GM18517 (cell line): ENCODE measurements around the gene KCNH5.
"Not testable (repeated sequence)": the region's sequence is repeated elsewhere in the genome, so short reads cannot be mapped to it uniquely, and the experiment has no call there.

Experiments
- ATAC-seq: cut with Tn5 transposase; IDR thresholded peaks from one replicate; pipeline ENCODE4 v1.9.1; 2021; ENCODE audit warnings: mild to moderate bottlenecking, moderate library complexity; ENCODE audit not compliant: unreplicated experiment

KCNH5 gene

DNA sequence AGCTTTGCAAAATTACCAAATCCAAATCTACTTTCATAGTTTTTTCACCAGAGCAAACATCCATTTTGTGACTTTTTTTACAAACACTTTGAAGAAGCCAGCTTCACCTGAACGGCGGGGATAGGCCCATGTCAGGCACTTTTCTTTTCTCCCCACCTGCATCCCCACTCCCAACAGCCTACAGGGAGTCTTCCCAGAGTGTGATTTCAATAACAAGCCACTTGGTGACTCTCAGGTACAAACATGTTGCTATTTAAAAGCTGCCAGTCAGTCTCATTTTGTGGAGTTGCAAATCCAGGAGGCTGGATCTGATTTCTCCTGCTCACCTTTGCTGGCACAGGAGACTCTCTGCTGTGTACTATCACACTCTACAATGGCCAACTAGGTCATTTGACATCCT is 285.5 kb downstream of the KCNH5 start:
- ATAC-seq, result no peak

DNA sequence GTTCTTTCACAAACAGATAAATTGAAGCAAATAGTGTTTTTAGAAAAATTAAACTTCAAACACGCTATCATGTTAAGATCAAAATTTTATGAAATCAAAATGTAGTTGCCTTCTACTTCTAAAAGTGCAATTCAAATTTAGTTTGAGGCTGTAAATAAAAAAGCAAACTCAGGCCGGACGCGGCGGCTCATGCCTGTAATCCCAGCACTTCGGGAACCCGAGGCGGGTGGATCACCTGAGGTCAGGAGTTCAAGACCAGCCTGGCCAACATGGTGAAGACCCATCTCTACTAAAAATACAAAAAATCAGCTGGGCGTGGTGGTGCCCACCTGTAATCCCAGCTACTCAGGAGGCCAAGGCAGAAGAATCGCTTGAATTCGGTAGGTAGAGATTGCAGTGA is 298.4 kb downstream of the KCNH5 start:
- ATAC-seq, result not testable (repeated sequence)

DNA sequence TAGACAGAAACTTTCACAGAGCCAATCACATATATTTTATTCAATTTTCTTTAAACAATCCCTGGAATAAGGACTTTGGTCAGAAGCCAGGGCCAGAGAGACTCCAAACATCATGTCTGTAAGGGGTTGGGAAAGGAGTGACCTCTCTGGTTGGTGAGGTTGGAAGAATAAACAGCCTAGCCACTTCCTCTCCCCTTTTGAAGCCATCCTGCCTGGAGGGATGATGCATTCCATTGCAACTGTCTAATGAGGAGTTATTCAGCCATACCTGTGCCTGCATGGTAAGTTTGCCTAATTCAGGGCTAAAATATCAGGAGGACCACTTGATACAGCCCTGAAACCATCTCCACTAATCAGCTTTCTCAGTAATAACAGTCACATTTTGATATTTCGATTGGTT is 299.8 kb downstream of the KCNH5 start:
- no peak for ATAC-seq

DNA sequence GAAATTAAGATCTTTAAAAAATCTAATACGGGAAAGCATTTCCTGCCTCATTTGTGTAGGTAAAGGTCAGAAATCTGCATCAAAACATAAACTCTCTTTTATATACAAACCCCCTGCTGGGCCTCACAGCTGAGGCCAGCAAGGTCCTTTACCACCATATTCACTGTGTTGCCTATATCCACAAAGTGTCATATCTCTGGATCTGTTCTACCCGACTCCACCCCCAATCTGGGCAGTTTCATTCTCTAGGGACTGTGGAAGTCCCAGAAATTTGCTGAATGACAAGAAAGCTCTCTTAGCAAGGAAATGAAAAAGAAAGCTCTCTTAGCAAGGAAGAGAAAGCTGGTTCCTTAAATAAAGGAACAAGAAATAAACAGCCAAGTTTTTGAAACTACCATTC is 301.7 kb downstream of the KCNH5 start:
- ATAC-seq, result no peak

DNA sequence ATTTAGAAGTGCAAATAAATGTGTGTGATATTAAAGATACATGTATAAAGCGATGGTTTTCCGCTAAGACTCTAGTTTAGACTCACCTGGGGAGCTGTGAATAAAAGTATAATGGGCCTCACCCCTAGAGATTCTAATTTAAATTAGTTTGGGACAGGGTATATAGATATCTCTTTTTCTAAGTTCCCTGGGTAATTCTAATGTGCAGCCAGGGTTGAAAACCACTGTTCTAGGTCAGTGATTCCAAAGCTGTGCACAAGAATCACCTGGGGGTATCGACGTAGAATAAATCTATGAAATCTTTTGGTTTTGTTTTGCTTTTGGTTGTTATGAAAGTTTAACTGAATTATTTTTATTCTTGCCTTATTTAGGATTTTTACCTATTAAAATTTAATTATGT is 302.1 kb downstream of the KCNH5 start:
- no peak for ATAC-seq

DNA sequence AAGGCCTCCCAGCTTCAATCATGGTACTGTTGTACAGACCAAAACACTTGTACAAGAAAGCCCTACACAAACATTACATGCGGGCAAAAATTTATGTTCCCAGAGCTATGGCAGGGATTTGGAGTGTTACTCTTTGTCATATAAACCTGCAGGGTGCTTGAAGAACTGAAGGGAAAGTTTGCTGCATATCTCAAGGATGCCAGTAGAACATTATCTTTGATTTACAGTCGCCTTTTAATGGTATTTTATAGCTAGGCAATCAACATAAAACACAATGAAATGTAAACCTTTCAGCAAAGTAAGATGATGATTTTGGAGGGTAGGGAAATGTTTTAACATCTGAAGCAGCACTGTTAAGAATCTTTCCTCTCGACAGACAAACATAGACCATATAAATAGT is 305.6 kb downstream of the KCNH5 start:
- ATAC-seq, result no peak

DNA sequence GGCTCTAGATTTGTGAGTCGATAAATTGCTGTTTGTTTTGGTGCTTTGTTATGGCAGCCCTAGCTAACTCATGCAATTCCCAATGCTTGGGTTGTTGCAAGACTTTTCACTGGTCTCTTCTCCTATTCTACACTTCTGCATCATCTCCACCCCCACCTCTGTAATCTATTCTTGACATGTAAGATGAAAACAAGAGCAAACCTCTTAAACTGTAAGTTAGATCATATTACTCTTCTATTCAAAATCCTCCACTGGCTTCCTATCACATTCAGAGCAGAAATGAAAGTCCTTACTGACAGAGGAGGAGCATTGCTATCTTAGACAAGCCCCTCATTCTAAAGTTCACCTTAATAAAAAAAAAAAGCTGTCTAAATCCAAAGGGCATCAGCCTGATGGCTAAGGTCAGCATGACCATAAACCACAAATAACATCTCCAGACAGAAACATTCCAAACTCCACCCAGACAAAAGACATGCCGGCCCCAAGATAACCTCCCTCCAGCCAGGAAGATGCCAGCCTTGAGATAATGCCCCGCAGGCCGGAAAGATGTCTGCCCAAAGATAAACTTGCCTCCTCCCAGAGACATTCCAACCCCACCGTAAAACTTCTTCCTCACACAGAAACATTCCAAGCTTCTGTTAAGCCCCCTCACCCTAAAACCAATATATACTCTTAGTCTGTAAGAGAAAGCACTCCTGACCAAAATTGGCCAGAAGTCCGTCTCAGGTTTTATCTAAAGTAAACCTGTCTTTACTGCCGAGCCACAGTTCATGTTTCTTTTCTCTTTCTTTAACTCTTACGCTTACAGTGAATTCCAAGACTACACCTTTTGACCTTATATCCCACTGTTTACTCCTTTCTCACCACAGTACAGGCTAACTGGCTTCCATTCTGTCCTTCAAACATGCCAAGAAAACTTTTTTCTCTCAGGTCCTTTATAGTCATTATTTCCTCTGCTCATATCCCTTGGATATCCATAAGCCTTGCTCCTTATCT is 308.9 kb downstream of the KCNH5 start:
- ATAC-seq, result no peak

DNA sequence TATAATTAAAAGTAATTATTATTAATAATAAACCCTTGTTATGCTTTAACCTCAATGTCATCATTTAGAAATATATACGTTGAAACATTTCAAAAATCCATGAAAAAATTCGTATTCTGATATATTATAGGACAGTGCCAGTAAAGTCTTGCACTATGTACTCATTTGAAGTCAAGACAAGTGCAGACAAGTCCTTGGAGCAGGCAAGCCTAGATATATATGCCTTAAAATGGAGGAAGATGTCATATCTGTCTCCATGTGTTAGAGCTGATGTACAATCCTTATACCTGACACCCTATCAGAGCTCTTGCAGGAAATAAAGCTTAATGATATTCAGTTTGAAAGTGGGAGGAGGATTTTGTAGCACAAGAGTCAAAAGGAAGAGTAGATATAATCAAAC is 310.4 kb downstream of the KCNH5 start:
- no peak for ATAC-seq

DNA sequence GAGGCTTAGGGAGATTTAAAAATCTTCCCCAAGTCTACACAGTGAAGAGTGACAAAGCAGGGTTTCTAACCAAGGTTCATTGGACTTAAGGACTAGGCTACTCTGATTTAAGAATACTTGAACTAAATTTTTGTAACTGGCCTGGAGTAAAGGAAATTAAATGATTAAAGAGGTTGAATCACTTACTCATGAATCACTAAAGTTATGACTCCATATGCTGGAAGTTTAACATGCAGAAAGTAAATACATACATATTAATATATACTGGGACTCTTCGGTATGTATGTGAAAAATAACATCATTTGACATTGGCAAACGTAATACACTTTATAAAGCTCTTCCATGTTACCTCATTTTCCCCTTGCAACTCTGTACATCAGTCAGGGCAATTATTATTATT is 322.9 kb downstream of the KCNH5 start:
- no peak for ATAC-seq

DNA sequence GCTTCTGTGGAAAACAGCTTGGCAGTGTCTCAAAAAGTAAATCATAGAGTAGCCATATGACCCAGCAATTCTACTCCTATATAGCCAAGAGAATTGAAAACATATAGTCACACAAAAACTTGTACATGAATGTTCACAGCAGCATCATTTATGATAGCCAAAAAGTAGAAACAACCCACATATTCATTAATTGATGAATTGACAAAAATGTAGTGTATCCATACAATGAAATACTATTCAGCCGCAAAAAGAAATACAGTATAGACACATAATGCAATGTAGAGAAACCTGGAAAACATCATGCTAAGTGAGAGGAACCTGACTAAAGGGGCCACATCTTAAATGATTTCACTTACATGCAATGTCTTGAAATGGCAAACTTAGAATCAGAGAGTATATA is 326.6 kb downstream of the KCNH5 start:
- no peak for ATAC-seq

DNA sequence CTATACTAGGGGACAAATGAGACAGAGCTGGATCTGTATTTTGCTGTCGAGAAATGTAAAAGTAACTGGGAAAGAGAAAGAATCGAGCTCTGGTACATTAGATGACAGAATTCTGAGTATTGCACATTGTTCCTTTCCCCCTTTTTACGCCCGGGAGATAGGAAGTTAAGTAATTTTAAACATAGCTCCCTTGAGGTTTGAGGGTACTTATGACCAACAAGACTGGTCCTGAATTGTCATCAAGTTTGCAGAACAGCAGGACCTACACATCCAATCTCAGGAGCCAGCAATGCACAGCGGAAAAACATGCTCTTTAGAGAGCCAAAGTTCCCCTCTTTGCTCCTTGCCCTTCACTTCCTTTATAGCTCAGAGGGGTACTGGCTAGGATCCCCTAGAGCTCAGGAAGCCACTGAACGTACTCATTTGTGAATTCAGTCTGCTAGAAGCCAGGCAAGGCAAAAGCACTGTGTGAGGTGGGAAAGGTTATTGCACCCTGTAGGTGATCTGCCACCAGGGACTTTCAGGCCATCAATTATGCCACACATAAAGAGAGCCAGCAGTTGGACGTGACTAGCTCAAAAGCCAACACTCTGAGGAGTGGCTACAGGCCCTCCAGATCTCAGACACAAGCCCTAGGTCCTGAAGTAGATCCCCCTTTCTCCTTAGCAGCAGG is 333.8 kb downstream of the KCNH5 start:
- ATAC-seq, result no peak

DNA sequence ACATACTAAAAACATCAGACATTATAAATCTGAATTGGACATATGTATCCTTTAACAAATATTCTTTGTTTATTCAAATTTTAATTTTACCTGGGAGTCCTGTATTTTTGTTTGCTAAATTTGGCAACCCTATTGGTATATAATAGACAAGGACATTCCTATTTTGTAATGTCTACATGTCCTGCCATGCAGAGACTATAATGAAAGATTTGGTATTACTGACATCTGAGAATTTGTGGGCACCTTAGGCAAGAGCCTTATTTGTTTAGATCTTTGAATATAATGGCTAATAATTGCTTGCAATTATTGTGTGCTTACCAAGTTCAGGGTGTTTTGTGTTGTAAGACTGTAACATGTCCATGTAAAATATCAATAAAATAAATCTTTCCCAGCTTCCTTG is 334.4 kb downstream of the KCNH5 start:
- no peak for ATAC-seq

DNA sequence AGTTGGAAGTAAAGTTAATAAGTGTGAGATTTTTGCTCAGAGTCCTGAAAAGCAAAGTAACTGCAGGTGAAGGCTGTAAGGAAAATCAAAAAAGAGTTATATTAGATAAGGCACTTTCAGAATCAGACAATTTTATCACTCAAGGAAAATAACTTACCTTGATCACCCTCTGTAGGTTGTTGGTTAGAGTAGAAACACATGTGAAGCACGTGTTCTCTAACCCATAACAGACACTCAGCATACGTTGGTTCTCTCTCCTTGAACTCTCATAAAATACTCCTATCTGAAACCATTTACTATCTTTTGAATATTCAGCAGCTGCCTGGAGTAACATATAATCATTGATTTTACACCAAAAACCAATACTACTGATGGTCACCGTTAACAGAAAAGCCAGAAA is 335.5 kb downstream of the KCNH5 start:
- no peak for ATAC-seq

DNA sequence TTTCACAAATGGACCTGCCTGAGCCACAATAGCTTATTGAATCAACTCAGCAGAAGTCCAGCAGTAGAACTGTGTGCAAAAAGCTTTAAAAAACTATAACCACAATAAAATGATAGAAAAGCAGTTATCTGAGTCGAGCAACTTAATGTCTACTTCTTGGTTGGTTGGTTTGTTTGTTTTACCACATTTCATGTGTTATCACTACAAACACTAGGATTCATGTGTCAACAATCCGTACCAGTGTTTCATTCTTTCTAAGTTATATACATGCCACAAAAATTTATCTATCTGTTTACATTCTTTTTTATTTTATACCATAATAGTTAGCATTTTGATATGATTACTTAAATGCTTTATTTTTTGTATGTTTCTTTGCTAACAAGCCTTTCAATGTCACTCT is 339.0 kb downstream of the KCNH5 start:
- no peak for ATAC-seq

DNA sequence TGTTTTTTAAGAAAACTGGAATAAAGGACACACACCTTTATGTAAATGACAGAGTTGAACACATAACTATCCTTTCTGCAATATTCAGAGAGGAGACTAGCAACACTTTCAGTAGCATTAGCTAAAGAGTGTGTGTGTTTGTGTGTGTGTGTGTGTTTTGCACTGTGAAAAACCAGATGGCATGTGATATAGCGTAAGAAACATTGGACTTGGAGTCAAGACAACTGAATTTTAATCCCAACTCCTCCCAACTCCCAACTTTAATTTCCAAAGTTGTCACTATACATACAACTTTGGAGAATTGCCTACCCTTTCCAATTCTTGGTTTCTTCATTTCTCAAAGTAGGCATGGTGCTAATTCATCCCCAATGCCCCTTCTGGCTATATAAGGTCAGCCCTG is 347.8 kb downstream of the KCNH5 start:
- no peak for ATAC-seq

DNA sequence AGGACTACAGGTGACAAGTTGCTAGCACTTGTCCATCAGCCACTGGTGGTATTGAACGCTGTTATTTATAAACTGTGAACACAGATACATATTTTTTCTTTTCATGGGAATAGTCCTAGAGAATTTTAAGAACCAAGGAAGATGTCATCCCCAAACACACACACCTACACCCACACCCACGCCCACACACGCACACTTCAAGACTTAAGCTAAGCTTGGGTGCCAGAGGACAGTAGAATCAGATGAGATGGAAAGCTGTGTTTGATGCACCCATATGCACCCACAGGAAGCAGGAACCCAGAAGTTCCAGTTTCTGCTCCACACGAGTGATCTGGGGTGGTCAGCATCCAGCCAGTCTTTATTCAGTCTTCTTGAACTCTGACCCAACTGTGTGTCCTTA is 348.3 kb downstream of the KCNH5 start:
- ATAC-seq, result no peak

DNA sequence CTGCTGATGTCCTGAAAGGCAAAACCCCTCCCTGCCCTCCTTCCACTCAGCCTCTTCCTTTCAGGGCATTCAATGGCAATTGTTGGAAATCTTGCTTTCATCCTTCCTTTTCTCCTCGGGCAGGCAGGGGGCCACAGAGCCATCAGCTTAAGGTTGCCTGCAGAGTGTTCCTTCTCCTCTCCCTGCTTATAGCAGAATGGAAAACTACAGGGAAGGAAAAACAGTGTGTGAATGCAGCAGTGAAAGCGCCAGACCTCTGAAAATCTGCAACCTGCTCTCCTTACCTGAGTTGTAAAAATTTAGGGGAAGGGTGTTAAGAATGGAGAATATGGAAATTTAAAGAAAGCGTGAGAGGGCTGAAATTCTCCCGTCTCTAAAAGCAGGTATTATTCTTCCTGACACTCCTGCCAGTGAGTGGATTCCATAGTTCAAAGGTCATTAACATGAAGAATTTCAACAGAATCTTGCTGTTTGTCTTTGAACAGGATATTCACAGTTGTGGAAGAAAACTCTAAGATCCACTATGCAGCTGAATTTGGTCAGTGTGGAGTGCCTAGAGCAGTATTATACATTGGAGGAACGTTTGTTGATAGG is 348.8 kb downstream of the KCNH5 start:
- ATAC-seq, result no peak

DNA sequence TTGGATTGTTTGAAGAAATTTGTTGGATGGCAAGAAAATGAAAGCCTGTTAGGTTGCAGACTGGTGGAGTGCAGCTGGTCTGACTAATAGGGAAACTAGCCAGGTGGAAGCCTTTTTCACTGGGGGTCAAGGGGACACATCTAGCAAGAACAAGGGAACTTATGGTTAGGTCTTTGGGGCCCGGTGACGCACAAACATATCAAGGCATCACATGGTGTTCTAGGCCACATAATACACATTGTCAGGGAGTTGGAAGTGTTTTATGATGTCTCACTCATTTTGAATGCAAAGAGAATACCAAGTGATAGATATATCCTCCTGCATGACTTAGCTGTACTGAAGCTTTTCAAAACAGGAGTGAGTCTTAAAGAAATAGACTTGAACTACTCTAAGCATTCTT is 351.2 kb downstream of the KCNH5 start:
- ATAC-seq, result no peak

DNA sequence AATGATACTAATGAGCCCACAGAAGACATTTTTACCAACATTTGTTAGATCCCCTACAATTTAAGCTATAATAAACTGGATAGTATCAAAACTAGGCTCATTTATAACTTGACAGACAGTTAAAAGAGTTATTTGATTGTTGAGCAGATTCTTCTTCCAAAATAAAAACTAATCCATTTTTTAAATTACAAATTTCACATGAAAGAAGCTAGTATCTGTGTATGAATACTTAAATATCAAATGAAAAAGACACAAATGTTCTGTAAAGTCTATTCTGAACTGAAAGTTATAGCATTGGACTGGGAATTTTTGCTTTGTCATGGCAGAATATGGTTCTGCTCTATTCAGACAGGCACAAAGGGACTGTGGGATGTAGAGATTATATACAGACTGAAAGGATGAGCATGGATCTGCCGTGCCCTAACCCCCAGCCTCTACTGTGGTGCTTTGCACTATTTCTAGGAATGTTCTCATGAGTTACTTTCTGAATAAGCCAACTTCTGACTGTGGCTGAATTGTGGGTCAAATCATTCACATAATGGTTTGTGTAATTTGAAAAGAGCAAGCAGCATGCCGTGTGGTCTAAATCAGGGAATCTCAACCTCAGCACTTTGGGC is 352.7 kb downstream of the KCNH5 start:
- ATAC-seq, result no peak

DNA sequence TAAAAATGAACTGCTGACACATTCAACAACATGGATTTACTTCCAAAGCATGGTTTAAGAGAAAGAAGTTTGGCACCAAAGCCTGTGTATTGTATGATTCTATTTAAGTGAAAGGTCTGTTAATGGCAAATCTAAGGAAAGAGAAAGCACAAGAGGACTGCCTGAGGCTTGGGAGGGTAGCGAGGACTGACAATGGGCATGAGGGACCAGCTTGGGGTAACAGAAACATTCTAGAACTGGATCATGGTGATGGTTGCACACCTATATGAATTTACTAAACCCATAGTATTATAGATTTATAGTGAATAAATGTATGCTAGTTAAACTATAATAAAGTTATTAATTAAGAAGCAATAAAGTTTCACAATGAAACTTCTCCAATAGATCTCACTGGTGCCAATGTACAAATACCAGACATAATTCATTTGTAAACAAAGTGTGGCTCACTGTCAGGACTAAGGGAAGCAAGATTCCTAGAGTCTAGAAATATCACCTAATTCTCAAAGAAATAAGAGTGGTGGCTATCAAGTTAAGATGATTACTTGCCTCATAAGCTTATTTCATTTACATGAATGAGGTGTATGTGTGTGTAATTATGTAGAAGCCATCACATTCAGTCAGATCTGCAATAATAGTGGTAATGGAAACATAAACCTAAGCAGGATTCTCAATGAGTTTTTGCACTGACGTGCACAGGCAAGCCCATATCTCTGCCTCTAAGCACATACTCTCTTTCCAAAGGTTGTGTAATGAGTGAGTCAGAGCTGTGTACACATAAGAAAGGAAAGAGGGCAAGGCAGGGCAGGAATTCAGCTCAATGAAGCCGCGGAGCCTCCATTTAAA is 353.4 kb downstream of the KCNH5 start:
- ATAC-seq, result no peak

DNA sequence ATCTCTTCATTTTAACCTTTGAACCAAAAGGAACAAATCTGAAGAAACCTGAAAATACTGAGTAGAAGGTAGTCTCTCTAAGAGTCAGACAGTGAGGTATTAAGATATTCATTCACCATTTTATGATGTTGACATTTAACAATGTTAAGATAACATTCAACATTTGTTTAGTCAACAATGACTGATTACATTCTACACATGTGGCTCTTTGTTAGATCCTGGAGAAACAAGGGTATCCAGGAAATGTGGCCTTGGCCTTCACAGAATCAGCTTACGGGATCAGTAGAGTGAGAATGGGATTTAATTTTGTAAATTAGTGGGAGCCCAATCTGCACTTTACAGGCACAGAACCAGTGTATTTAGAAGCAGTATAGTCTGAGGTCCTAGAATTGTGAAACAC is 355.5 kb downstream of the KCNH5 start:
- ATAC-seq, result no peak
